ENCODE results near the gene B3GNT8.

DNA sequence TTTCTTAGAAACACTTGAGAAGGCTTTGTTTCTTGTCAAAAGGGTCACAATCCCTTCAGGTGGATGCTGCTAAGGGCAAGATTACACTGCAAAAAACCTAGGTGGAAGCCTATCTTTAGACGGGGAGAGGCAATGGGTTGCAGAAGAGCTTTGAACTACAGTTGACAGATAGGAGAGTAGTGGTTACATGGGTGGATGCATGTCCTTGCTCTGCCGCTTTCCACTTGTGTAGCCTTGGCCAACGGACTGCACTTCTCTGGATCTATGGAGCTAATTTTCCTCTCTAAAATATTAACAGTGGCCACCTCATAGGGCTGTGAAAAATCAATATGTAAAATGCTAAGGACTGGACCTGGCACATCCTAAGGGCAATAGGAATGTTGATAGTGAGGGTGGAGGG lies 28.6 kb downstream of the B3GNT8 start:
- TF ChIP-seq, protein P1, sequence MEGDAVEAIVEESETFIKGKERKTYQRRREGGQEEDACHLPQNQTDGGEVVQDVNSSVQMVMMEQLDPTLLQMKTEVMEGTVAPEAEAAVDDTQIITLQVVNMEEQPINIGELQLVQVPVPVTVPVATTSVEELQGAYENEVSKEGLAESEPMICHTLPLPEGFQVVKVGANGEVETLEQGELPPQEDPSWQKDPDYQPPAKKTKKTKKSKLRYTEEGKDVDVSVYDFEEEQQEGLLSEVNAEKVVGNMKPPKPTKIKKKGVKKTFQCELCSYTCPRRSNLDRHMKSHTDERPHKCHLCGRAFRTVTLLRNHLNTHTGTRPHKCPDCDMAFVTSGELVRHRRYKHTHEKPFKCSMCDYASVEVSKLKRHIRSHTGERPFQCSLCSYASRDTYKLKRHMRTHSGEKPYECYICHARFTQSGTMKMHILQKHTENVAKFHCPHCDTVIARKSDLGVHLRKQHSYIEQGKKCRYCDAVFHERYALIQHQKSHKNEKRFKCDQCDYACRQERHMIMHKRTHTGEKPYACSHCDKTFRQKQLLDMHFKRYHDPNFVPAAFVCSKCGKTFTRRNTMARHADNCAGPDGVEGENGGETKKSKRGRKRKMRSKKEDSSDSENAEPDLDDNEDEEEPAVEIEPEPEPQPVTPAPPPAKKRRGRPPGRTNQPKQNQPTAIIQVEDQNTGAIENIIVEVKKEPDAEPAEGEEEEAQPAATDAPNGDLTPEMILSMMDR (IDR thresholded peaks at IDR 0.05): no peak
- no peak for TF ChIP-seq EZH2 (IDR thresholded peaks at IDR 0.05)

All from neural progenitor cell (in vitro differentiated cells).